ENCODE data around the gene ABCE1.
A peak's percentile ranks its signal among the peaks of the same experiment; 100 is the strongest.

Gene ABCE1

DNA sequence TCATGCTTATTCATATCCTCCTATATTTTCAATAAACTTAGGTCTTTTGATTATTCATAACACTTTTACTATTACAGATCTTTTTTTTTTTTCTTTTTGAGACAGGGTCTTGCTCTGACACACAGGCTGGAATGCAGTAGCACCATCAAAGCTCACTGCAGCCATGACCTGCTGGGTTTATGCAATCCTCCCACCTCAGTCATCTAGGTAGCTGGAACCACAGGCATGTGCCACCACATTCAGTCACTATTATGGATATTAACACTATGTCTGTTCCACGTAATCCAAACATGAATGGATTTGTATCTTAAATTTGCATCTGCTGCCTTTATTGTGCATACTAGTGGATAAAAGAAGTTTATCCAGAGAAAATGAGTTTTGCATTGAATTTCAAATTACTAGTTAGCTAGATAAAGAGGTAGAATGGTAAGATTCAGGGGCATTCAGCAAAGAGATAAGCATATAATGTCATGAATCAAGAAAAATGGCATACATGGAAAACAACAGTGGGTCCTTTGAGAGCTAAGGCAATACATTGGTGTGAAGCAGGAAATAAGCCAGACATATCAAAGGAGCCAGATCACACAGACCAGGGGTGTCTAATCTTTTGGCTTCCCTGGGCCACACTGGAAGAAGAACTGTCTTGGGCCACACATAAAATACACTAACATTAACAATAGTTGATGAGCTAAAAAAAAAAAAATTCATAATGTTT, 14.1 kb upstream of the ABCE1 start:
- peaks cover 3% of the 10 kb centered on the region for H3K79me2 ChIP-seq
- H3K4me3 ChIP-seq (ENCODE audit: low read depth, low read length): no peak overlapping the region
- H3K36me3 ChIP-seq (ENCODE audit: control insufficient read depth, insufficient read depth, low read length): no peaks in the 10 kb centered on the region
- no peaks in the 10 kb centered on the region for H3K9me3 ChIP-seq (ENCODE audit: control insufficient read depth, low read length)
- no peak overlapping the region for H2AFZ ChIP-seq
- no peak overlapping the region for H3K27ac ChIP-seq
- TF ChIP-seq, protein P1, sequence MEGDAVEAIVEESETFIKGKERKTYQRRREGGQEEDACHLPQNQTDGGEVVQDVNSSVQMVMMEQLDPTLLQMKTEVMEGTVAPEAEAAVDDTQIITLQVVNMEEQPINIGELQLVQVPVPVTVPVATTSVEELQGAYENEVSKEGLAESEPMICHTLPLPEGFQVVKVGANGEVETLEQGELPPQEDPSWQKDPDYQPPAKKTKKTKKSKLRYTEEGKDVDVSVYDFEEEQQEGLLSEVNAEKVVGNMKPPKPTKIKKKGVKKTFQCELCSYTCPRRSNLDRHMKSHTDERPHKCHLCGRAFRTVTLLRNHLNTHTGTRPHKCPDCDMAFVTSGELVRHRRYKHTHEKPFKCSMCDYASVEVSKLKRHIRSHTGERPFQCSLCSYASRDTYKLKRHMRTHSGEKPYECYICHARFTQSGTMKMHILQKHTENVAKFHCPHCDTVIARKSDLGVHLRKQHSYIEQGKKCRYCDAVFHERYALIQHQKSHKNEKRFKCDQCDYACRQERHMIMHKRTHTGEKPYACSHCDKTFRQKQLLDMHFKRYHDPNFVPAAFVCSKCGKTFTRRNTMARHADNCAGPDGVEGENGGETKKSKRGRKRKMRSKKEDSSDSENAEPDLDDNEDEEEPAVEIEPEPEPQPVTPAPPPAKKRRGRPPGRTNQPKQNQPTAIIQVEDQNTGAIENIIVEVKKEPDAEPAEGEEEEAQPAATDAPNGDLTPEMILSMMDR (IDR thresholded peaks at IDR 0.05): no peak
- H3K4me1 ChIP-seq: no peaks in the 10 kb centered on the region
- H3K9ac ChIP-seq: no peak overlapping the region
- no peaks in the 10 kb centered on the region for H3K27me3 ChIP-seq (ENCODE audit: control insufficient read depth, insufficient read depth, low read length)
- no peak overlapping the region for H3K4me2 ChIP-seq (ENCODE audit: low read length)

DNA sequence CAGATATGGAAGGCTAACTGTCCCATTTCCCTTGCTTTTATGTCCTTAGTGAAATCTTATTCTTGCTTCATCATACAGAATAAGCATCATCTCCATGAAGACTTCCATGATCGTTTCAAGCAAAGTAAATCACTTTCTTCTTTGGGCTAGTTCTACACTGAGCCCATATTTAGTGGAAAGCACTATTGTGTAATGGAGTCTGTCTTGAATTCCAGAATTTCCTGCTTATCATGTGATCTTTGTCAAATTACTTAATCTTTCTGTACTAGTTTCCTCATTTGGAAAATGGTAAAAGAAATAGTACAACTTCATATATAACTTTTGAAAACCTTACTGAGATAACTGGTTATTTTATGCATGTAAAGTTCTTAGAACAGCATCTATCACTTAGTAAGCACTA, 7.7 kb upstream of the ABCE1 start:
- no peak overlapping the region for H3K4me2 ChIP-seq (ENCODE audit: low read length)
- no peak overlapping the region for H3K27ac ChIP-seq
- H3K27me3 ChIP-seq (ENCODE audit: control insufficient read depth, insufficient read depth, low read length): no peaks in the 10 kb centered on the region
- H3K36me3 ChIP-seq (ENCODE audit: control insufficient read depth, insufficient read depth, low read length): no peaks in the 10 kb centered on the region
- H3K4me3 ChIP-seq (ENCODE audit: low read depth, low read length): no peak overlapping the region
- TF ChIP-seq, protein P1 (IDR thresholded peaks at IDR 0.05): no peak
- no peaks in the 10 kb centered on the region for H3K4me1 ChIP-seq
- H3K79me2 ChIP-seq: peaks cover 7% of the 10 kb centered on the region
- H2AFZ ChIP-seq: no peak overlapping the region
- no peaks in the 10 kb centered on the region for H3K9me3 ChIP-seq (ENCODE audit: control insufficient read depth, low read length)
- H3K9ac ChIP-seq: no peak overlapping the region

DNA sequence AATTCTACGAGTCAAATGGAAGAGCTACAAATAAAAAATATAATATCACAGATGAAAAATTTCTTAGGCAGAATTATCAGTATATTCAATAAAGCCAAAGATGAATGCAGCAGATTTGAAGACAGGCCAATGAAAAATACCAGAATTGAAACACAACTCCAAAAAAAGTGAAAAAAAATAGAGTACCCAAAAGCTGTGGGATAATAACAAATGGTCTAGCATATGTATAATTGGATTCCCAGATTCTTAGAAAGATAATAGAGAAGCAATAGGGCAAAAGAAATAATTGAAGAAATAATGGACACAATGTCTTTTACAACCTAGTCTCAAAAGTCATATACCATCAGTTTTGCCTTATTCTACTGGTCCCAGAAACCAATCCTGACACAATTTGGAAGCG, 4.5 kb upstream of the ABCE1 start:
- Histone ChIP-seq H3K36me3 (ENCODE audit: control insufficient read depth, insufficient read depth, low read length) (no peaks in the 10 kb centered on the region), H2AFZ (no peak overlapping the region), H3K4me1 (no peaks in the 10 kb centered on the region), H3K79me2 (peaks cover 10% of the 10 kb centered on the region), H3K9me3 (ENCODE audit: control insufficient read depth, low read length) (no peaks in the 10 kb centered on the region), H3K27me3 (ENCODE audit: control insufficient read depth, insufficient read depth, low read length) (no peaks in the 10 kb centered on the region), H3K9ac (no peak overlapping the region), H3K4me2 (ENCODE audit: low read length) (no peak overlapping the region), H3K27ac (no peak overlapping the region), H3K4me3 (ENCODE audit: low read depth, low read length) (no peak overlapping the region)
- TF ChIP-seq, protein P1 (IDR thresholded peaks at IDR 0.05): no peak

DNA sequence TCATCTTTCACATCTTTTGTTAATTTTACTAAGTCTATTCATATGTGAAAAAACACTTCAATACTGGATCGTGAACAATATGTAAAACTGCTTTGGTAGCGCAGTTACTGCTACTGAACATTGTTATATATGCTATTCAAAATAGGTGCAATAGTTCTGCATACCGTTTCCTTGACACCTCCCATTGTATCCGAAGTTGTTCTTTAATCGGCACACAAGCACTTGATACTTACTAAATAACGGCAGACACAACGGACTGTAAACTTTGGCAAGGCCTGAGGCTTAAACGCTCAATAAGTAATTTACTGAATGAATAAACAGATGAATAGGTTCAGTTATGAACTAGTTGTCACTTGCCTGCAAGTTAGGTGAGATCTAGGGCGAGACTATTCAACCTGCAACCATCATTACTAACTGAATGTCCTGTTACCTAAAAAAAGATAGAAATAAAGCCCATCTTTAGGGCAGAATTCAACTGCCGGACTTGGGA, 735 bp upstream of the ABCE1 start:
- Histone ChIP-seq H3K4me3 (ENCODE audit: low read depth, low read length) (peak overlapping the region; percentile 68), H3K27me3 (ENCODE audit: control insufficient read depth, insufficient read depth, low read length) (no peaks in the 10 kb centered on the region), H3K9me3 (ENCODE audit: control insufficient read depth, low read length) (no peaks in the 10 kb centered on the region), H3K4me1 (no peaks in the 10 kb centered on the region), H3K4me2 (ENCODE audit: low read length) (peak overlapping the region; percentile 93), H3K36me3 (ENCODE audit: control insufficient read depth, insufficient read depth, low read length) (no peaks in the 10 kb centered on the region), H3K79me2 (peaks cover 13% of the 10 kb centered on the region), H3K9ac (peak overlapping the region; percentile 87), H2AFZ (peak overlapping the region; percentile 95), H3K27ac (peak overlapping the region; percentile 84)
- TF ChIP-seq, protein P1 (IDR thresholded peaks at IDR 0.05): no peak

DNA sequence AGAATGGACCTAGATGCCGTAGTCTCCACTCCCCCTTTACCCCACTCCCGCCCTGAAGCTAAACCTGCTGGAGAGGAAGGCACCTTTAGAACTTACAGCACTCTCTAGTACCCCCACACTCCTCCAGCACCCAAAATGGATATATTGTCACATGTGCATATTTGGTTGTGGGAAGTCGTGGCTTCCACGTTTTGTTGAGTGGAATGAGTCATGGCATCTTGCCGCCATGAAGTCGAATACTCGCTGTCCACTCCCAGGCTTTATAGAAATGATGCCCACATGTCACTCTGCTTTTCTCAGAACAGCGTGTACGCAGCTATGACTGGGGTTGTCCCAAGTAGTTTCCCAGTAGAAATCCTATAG, 545 bp downstream of the ABCE1 start:
- H3K9me3 ChIP-seq (ENCODE audit: control insufficient read depth, low read length): no peaks in the 10 kb centered on the region
- TF ChIP-seq, protein P1 (IDR thresholded peaks at IDR 0.05): no peak

More for the DNA sequence above, 545 bp downstream of the ABCE1 start:
- Histone ChIP-seq H2AFZ (peak overlapping the region; percentile 95), H3K36me3 (ENCODE audit: control insufficient read depth, insufficient read depth, low read length) (no peaks in the 10 kb centered on the region), H3K4me2 (ENCODE audit: low read length) (peak overlapping the region; percentile 93), H3K27ac (peak overlapping the region; percentile 84), H3K27me3 (ENCODE audit: control insufficient read depth, insufficient read depth, low read length) (no peaks in the 10 kb centered on the region), H3K9ac (peak overlapping the region; percentile 76), H3K79me2 (peaks cover 11% of the 10 kb centered on the region), H3K4me1 (no peaks in the 10 kb centered on the region), H3K4me3 (ENCODE audit: low read depth, low read length) (peak overlapping the region; percentile 68)
